C1 segment of cervical spinal cord (tissue), 14 donors: Measurements from ENCODE around the gene DPYD.

Source experiments
- DNase-seq, 14 donors: peaks; one replicate each; lab custom pipeline; 2025; lab: John Stamatoyannopoulos, UW

Gene DPYD

GRCh38 chr1:97907886-97908285 is 12.9 kb downstream of the DPYD start:
- no peak for DNase-seq

- DNase-seq = no peak
Observed at GRCh38 chr1:97906567-97907241, 14.1 kb downstream of the DPYD start.

- DNase-seq = no peak
Observed at GRCh38 chr1:97905141-97905940, 15.5 kb downstream of the DPYD start.

- no peak for DNase-seq
Observed at GRCh38 chr1:97904534-97904933, 16.3 kb downstream of the DPYD start.

- no peak for DNase-seq
Observed at GRCh38 chr1:97903626-97904025, 17.2 kb downstream of the DPYD start.

GRCh38 chr1:97902067-97902466 is 18.8 kb downstream of the DPYD start:
- DNase-seq = no peak

- DNase-seq = no peak
Observed at GRCh38 chr1:97901017-97901658, 19.7 kb downstream of the DPYD start.

- no peak for DNase-seq
Observed at GRCh38 chr1:97898948-97899347, 21.9 kb downstream of the DPYD start.

- DNase-seq = no peak
Observed at GRCh38 chr1:97895278-97895677, 25.6 kb downstream of the DPYD start.

GRCh38 chr1:97893844-97894243 is 27.0 kb downstream of the DPYD start:
- no peak for DNase-seq

GRCh38 chr1:97886199-97886598 is 34.6 kb downstream of the DPYD start:
- DNase-seq = no peak

GRCh38 chr1:97883823-97884222 is 37.0 kb downstream of the DPYD start:
- no peak for DNase-seq

GRCh38 chr1:97877307-97877706 is 43.5 kb downstream of the DPYD start:
- no peak for DNase-seq

GRCh38 chr1:97875996-97876395 is 44.8 kb downstream of the DPYD start:
- no peak for DNase-seq

- no peak for DNase-seq
Observed at GRCh38 chr1:97870589-97870988, 50.2 kb downstream of the DPYD start.

GRCh38 chr1:97869441-97869840 is 51.4 kb downstream of the DPYD start:
- DNase-seq = no peak

GRCh38 chr1:97867127-97867526 is 53.7 kb downstream of the DPYD start:
- no peak for DNase-seq

GRCh38 chr1:97864615-97865014 is 56.2 kb downstream of the DPYD start:
- no peak for DNase-seq

- DNase-seq = no peak
Observed at GRCh38 chr1:97853221-97853620, 67.6 kb downstream of the DPYD start.

GRCh38 chr1:97849345-97850340 is 71.2 kb downstream of the DPYD start:
- no peak for DNase-seq

GRCh38 chr1:97845805-97846204 is 75.0 kb downstream of the DPYD start:
- no peak for DNase-seq
